Measurements from ENCODE around the gene NDC1. TPM values are rescaled to one million over a fixed set of nuclear protein-coding genes. Genes with fewer than 3 reads are reported as not detected.
A peak's percentile ranks its signal among the peaks of the same experiment; 100 is the strongest.
"Not testable (repeated sequence)": the region's sequence is repeated elsewhere in the genome, so short reads cannot be mapped to it uniquely, and the experiment has no call there.

Gene NDC1
- polyA plus RNA-seq, 1 experiment: 19.0 TPM

DNA sequence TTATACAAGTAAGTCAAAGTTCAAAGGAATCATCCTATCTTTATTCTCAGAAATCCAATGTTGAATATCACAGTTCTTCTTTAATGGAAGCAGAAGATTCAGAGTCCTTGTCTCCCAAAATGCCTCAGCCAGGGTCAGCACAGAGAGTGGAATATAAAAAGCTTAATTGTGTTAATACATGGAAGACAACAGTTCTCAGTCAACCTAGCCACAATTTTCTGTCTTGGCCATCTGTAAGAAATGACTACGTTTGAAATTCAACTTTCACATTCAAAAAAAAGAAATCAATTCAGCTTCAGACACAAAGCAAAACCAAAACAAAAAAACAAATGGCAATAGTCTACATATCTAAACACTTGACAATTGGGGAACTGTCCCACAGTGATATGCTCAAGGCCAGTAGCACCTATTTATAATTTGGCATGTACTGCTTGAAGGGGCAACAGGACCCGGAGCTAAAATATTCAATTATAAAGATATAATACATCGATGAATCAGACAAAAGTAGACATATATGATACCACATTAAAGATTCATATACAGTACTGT, 71.8 kb downstream of the NDC1 start:
- H3K4me3 ChIP-seq (ENCODE audit: low read depth, low read length): no peak overlapping the region; the same call in 1 of the 2 replicates
- DNase-seq (ENCODE audit: low read depth, low spot score): no peak
- no peak overlapping the region for H3K27ac ChIP-seq (ENCODE audit: low read depth, low read length)
- no peaks in the 10 kb centered on the region for H3K27me3 ChIP-seq (ENCODE audit: control insufficient read depth, insufficient read depth, low read length)
- no peaks in the 10 kb centered on the region for H3K9me3 ChIP-seq (ENCODE audit: control insufficient read depth, insufficient read depth, low read length)
- CTCF ChIA-PET: interaction anchor here (4.7 kb wide), 1 partner anchor 13 kb away, joined by 36 read pairs; no protein-coding TSS in a partner anchor
- TF ChIP-seq, protein P1, sequence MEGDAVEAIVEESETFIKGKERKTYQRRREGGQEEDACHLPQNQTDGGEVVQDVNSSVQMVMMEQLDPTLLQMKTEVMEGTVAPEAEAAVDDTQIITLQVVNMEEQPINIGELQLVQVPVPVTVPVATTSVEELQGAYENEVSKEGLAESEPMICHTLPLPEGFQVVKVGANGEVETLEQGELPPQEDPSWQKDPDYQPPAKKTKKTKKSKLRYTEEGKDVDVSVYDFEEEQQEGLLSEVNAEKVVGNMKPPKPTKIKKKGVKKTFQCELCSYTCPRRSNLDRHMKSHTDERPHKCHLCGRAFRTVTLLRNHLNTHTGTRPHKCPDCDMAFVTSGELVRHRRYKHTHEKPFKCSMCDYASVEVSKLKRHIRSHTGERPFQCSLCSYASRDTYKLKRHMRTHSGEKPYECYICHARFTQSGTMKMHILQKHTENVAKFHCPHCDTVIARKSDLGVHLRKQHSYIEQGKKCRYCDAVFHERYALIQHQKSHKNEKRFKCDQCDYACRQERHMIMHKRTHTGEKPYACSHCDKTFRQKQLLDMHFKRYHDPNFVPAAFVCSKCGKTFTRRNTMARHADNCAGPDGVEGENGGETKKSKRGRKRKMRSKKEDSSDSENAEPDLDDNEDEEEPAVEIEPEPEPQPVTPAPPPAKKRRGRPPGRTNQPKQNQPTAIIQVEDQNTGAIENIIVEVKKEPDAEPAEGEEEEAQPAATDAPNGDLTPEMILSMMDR (IDR thresholded peaks at IDR 0.05; ENCODE audit: low read depth, low read length): no peak
- POLR2A ChIA-PET: no interaction called here

DNA sequence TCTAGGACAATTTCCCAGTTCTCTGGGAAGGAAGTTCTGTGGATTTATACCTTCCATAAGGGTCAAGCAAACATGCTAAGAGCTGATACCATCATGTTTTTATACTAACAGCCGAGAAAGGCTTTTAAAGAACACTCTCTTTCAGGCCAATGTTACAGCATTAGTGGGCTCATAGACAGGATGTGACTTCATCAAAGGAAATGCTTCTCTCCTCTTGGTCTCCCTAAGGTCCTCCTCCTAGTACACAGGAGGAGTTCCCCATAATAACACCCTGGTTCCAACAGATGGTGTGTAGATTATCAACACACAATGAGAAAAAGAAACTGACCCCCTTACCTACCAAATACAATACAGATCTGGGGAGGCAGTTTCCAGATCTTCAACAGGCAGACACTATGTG, 72.4 kb downstream of the NDC1 start:
- ChIA-PET POLR2A (no interaction called here), CTCF (interaction anchor here (4.7 kb wide), 1 partner anchor 12 kb away, joined by 36 read pairs; no protein-coding TSS in a partner anchor)
- Histone ChIP-seq H3K27ac (ENCODE audit: low read depth, low read length) (no peak overlapping the region), H3K9me3 (ENCODE audit: control insufficient read depth, insufficient read depth, low read length) (no peaks in the 10 kb centered on the region), H3K4me3 (ENCODE audit: low read depth, low read length) (no peak overlapping the region), H3K27me3 (ENCODE audit: control insufficient read depth, insufficient read depth, low read length) (no peaks in the 10 kb centered on the region)
- TF ChIP-seq, protein P1 (IDR thresholded peaks at IDR 0.05; ENCODE audit: low read depth, low read length): no peak
- no peak for DNase-seq (ENCODE audit: low read depth, low spot score)

DNA sequence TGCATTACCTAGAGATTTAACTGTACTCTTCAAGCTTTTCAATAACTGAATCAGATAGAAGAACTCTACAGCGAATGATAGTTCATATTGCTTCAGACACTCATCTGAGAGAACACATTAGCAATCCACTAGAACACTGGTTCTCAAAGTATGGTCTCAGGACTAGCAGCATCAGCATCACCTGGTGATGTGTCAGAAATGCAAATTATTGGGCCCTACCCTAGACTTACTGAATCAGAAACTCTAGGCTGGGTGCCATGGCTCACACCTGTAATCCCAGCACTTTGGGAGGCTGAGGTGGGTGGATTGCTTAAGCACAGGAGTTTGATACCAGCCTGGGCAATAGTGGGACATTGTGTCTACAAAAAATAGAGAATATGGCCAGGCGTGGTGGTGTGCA, 74.2 kb downstream of the NDC1 start:
- Histone ChIP-seq H3K4me3 (ENCODE audit: low read depth, low read length) (no peak overlapping the region), H3K27ac (ENCODE audit: low read depth, low read length) (no peak overlapping the region), H3K27me3 (ENCODE audit: control insufficient read depth, insufficient read depth, low read length) (no peaks in the 10 kb centered on the region), H3K9me3 (ENCODE audit: control insufficient read depth, insufficient read depth, low read length) (no peaks in the 10 kb centered on the region)
- TF ChIP-seq, protein P1 (IDR thresholded peaks at IDR 0.05; ENCODE audit: low read depth, low read length): no peak
- DNase-seq (ENCODE audit: low read depth, low spot score): no peak
- POLR2A ChIA-PET: no interaction called here
- CTCF ChIA-PET: interaction anchor here (4.7 kb wide), 1 partner anchor 10 kb away, joined by 36 read pairs; no protein-coding TSS in a partner anchor

DNA sequence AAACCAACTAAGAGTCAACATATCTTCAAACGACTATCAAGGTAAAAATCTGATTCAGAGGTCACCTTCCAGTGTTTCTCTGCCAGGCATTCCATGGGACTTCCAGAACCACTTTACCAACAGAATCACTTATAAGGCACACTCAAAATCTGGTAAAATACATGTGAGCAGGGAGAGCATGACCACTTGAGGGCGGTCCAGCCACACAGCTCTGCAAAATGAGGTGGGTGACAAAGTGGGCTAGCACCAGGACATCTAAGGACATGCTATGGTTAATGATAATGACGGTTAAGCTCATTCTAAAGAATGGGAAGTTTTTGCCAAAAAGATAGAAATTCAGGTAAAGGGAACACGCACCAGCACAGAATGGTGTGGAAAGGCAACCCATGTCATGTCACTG, 74.6 kb downstream of the NDC1 start:
- Histone ChIP-seq H3K9me3 (ENCODE audit: control insufficient read depth, insufficient read depth, low read length) (no peaks in the 10 kb centered on the region), H3K27me3 (ENCODE audit: control insufficient read depth, insufficient read depth, low read length) (no peaks in the 10 kb centered on the region), H3K27ac (ENCODE audit: low read depth, low read length) (no peak overlapping the region), H3K4me3 (ENCODE audit: low read depth, low read length) (no peak overlapping the region)
- no peak for DNase-seq (ENCODE audit: low read depth, low spot score)
- POLR2A ChIA-PET: no interaction called here
- TF ChIP-seq, protein P1 (IDR thresholded peaks at IDR 0.05; ENCODE audit: low read depth, low read length): 0 out of 2 replicates have a peak, but pooled peaks have one; percentile 6
- CTCF ChIA-PET: interaction anchor here (0.5 to 0.6 kb wide), 2 partner anchors 22 to 725 kb away, joined by 3 to 6 read pairs; no protein-coding TSS in a partner anchor

DNA sequence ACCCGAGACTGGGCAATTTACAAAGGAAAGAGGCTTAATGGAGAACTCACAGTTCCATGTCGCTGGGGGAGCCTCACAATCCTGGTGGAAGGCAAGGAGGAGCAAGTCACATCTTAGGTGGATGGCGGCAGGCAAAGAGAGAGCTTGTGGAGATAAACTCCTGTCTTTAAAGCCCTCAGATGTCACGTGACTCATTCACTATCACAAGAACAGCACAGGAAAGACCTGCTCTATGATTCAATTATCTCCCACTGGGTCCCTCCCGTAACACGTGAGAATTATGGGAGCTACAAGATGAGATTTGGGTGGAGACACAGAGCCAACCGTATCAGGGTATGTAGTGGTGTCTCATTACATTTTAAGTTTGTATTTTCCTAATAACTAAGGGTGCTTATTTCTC, 77.6 kb downstream of the NDC1 start:
- POLR2A ChIA-PET; DNase-seq (ENCODE audit: low read depth, low spot score); CTCF ChIA-PET; H3K4me3 ChIP-seq (ENCODE audit: low read depth, low read length); H3K9me3 ChIP-seq (ENCODE audit: control insufficient read depth, insufficient read depth, low read length); H3K27me3 ChIP-seq (ENCODE audit: control insufficient read depth, insufficient read depth, low read length); H3K27ac ChIP-seq (ENCODE audit: low read depth, low read length): not testable (repeated sequence)

Data from AG04450 (cell line).